HEK293T (cell line): ENCODE results near the gene APLP2.

Source experiments
- CTCF ChIA-PET: fragments of 350-600 bp; formaldehyde crosslinking; extraction: SDS; loops from one replicate; lab custom pipeline; 2021; ENCODE audit warnings: antibody characterized with exemption, inconsistent platforms; lab: Yijun Ruan, JAX
- POLR2A ChIA-PET: fragments of 350-600 bp; formaldehyde crosslinking; extraction: SDS; loops from one replicate; lab custom pipeline; 2020; ENCODE audit warnings: antibody characterized with exemption, inconsistent platforms; lab: Yijun Ruan, JAX
- DNase-seq: peaks from one replicate; pipeline ENCODE4 v3.0.0; 2012; ENCODE audit warnings: mixed read lengths; ENCODE audit errors: extremely low spot score
- ARNT ChIP-seq: fragments of 450-650 bp; IDR thresholded peaks from 2 replicates; pipeline ENCODE4 v1.6.1; 2017; ENCODE audit warnings: mild to moderate bottlenecking
- BHLHE40 ChIP-seq: fragments of 450-650 bp; IDR thresholded peaks from 2 replicates; pipeline ENCODE4 v1.6.1; 2016; ENCODE audit warnings: mild to moderate bottlenecking, moderate library complexity, borderline replicate concordance
- CTBP1 ChIP-seq: fragments of 450-650 bp; IDR thresholded peaks from 2 replicates; pipeline ENCODE4 v1.6.1; 2016; ENCODE audit warnings: borderline replicate concordance
- ELF4 ChIP-seq: fragments of 450-650 bp; IDR thresholded peaks from 2 replicates; pipeline ENCODE4 v1.6.1; 2017; ENCODE audit warnings: antibody characterized with exemption
- FOXA1 ChIP-seq: fragments of 450-650 bp; IDR thresholded peaks from 2 replicates; pipeline ENCODE4 v1.6.1; 2016; ENCODE audit warnings: mild to moderate bottlenecking
- FOXK2 ChIP-seq: fragments of 450-650 bp; IDR thresholded peaks from 2 replicates; pipeline ENCODE4 v1.6.1; 2016; ENCODE audit warnings: mild to moderate bottlenecking
- FOXM1 ChIP-seq: fragments of 450-650 bp; IDR thresholded peaks from 2 replicates; pipeline ENCODE4 v1.6.1; 2017; ENCODE audit warnings: mild to moderate bottlenecking, borderline replicate concordance
- HDGF ChIP-seq: fragments of 450-650 bp; IDR thresholded peaks from 2 replicates; pipeline ENCODE4 v1.6.1; 2017; ENCODE audit warnings: antibody characterized with exemption, borderline replicate concordance
- L3MBTL2 ChIP-seq: fragments of 450-650 bp; conservative IDR thresholded peaks from 2 replicates; pipeline ENCODE4 v1.6.1; 2016; ENCODE audit warnings: mild to moderate bottlenecking
- LEF1 ChIP-seq: fragments of 450-650 bp; IDR thresholded peaks from 2 replicates; pipeline ENCODE4 v1.6.1; 2017; ENCODE audit warnings: mild to moderate bottlenecking, borderline replicate concordance
- NFRKB ChIP-seq: fragments of 450-650 bp; IDR thresholded peaks from 2 replicates; pipeline ENCODE4 v1.6.1; 2016; ENCODE audit warnings: mild to moderate bottlenecking, moderate library complexity
- PKNOX1 ChIP-seq: fragments of 450-650 bp; IDR thresholded peaks from 2 replicates; pipeline ENCODE4 v1.6.1; 2016
- SP1 ChIP-seq: fragments of 450-650 bp; IDR thresholded peaks from 2 replicates; pipeline ENCODE4 v1.6.1; 2017
- SUZ12 ChIP-seq: fragments of 450-650 bp; IDR thresholded peaks from 2 replicates; pipeline ENCODE4 v1.6.1; 2016; ENCODE audit warnings: mild to moderate bottlenecking
- TARDBP ChIP-seq: fragments of 450-650 bp; IDR thresholded peaks from 2 replicates; pipeline ENCODE4 v1.6.1; 2016
- ZNF384 ChIP-seq: fragments of 450-650 bp; IDR thresholded peaks from 2 replicates; pipeline ENCODE4 v1.6.1; 2016

APLP2 gene

GRCh38 chr11:130037881-130038585, 31.7 kb upstream of the APLP2 start:
- POLR2A ChIA-PET, result no interaction called here

GRCh38 chr11:130040281-130040940, 29.3 kb upstream of the APLP2 start:
- no peak for DNase-seq
- ChIA-PET POLR2A (no interaction called here), CTCF (no interaction called here)
- TF ChIP-seq PKNOX1 (no peak), FOXA1 (no peak), ARNT (no peak), HDGF (no peak), LEF1 (no peak), L3MBTL2 (no peak), ELF4 (no peak), NFRKB (no peak), FOXK2 (no peak), TARDBP (no peak), BHLHE40 (no peak), SUZ12 (no peak), ZNF384 (no peak), CTBP1 (no peak), FOXM1 (no peak), SP1 (no peak)

More at GRCh38 chr11:130037881-130038585, 31.7 kb upstream of the APLP2 start:
- DNase-seq, result no peak
- TF ChIP-seq LEF1 (no peak), HDGF (no peak), PKNOX1 (no peak), TARDBP (no peak), SUZ12 (no peak), L3MBTL2 (no peak), ARNT (no peak)
- CTCF ChIA-PET, result interaction anchor here (0.7 kb wide), 1 partner anchor 824 kb away, joined by 4 read pairs; no protein-coding TSS in a partner anchor

- POLR2A ChIA-PET, result no interaction called here
- CTCF ChIA-PET, result no interaction called here
- no peak for DNase-seq
- TF ChIP-seq FOXA1, result no peak
- no peak for TF ChIP-seq ZNF384
- no peak for TF ChIP-seq CTBP1
- TF ChIP-seq TARDBP, result no peak
- no peak for TF ChIP-seq L3MBTL2
- TF ChIP-seq FOXM1, result no peak
- no peak for TF ChIP-seq FOXK2
- no peak for TF ChIP-seq BHLHE40
- TF ChIP-seq SUZ12, result no peak
- no peak for TF ChIP-seq NFRKB
Measured at GRCh38 chr11:130042093-130042591, 27.6 kb upstream of the APLP2 start.

DNA sequence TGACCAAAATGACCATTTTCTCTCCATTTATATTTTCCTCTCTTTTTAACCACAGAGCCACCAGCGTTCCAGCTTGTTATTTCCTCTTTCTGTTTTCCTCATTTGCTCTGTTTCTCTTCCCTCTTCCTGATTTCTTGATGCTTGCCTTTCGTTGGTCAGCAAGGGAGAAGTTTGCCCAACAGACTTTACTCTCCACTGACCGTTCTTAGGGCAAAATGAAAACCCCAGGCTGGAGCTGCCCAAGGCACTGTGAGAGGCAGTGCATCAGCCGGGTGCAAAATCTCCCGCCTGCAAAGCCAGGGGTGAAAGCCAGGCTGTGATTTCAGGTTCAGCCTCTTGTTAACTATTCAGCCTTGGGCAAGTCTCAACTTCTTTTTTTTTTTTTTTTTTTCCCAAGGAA, 26.1 kb upstream of the APLP2 start:
- POLR2A ChIA-PET, result no interaction called here
- TF ChIP-seq CTBP1 (no peak), ELF4 (no peak), PKNOX1 (no peak), HDGF (no peak), LEF1 (no peak), SUZ12 (no peak), SP1 (no peak), FOXA1 (no peak), ARNT (no peak), L3MBTL2 (no peak), ZNF384 (no peak), NFRKB (no peak), TARDBP (no peak), BHLHE40 (no peak), FOXM1 (no peak), FOXK2 (no peak)
- CTCF ChIA-PET, result no interaction called here
- DNase-seq, result no peak

DNA sequence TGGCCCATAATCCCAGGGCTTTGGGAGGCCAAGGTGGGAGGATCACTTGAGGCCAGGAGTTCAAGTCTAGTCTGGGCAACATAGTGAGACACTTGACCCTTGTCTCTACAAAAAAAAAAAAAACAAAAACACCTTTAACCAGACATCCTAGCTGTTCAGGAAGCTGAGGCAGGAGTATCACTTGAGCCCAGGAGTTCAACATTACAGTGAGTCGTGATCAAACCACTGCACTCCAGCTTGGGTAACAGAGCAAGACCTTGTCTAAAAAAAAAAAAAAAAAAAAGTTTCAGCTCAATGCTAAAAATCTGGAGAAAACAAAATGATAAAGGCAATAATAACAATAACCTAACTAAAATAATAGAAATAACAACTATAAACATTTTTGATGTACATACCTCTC, 22.6 kb upstream of the APLP2 start:
- ChIA-PET CTCF (no interaction called here), POLR2A (no interaction called here)
- TF ChIP-seq TARDBP (no peak), ZNF384 (0 out of 2 replicates have a peak, but pooled peaks have one; percentile 26)
- no peak for DNase-seq

DNA sequence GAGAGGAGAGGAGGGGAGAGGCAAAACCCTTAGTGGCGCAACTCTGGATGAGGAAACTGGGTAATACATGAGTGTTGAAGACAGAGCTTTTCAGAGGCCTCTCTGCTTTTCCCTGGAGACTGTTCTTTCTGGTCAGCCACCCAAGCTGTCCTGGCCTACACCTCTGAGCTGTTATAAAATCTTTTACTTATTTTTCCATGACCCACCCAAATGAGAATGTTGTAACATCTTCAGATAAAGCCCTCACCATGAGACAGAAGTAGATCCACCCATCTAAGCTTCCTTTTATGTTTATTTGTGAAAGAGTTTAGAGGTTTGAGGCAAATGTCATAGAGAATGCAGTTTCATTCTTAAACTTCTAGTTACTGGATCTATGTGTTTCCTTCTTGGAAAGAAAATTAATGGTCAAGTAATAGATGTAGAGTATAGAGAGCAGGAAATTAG, 20.3 kb upstream of the APLP2 start:
- CTCF ChIA-PET, result no interaction called here
- no peak for DNase-seq

More for the DNA sequence above, 20.3 kb upstream of the APLP2 start:
- TF ChIP-seq ARNT (no peak), SUZ12 (no peak), ELF4 (no peak), ZNF384 (no peak), CTBP1 (no peak), FOXM1 (no peak), LEF1 (no peak), HDGF (no peak), FOXA1 (no peak), TARDBP (no peak), NFRKB (no peak)
- POLR2A ChIA-PET, result interaction anchor here (0.7 to 1.0 kb wide), 2 partner anchors 46 to 110 kb away, joined by 3 read pairs; partner anchors contain the start of gene PRDM10
